ENCODE results near the gene NLGN1.

- TF ChIP-seq POLR2A (IDR thresholded peaks at IDR 0.05), result no peak
- TF ChIP-seq CTCF (IDR thresholded peaks at IDR 0.05), result no peak
Measured at GRCh38 chr3:173399044-173399443, 1.5 kb downstream of the NLGN1 start.

Measured in lower leg skin (tissue), 3 donors.